GM21423 (cell line): ENCODE results near the gene PPIF.

ENCODE experiments used
- ATAC-seq: cut with Tn5 transposase; IDR thresholded peaks from one replicate; pipeline ENCODE4 v1.9.1; 2021; ENCODE audit warnings: mild to moderate bottlenecking, moderate library complexity; ENCODE audit not compliant: unreplicated experiment

Gene PPIF

GRCh38 chr10:79347226-79347893 is at the start of gene PPIF:
PPIF (plus strand) TSS chr10:79347469; CDS start chr10:79347549, 80 bp downstream.
- ATAC-seq, result peak; percentile 81

- ATAC-seq, result no peak
These were observed 48.6 kb upstream of the PPIF start for GRCh38 chr10:79298403-79299244.

- no peak for ATAC-seq
These were observed 47.6 kb upstream of the PPIF start for GRCh38 chr10:79299397-79300241.

- ATAC-seq, result no peak
These were observed 46.6 kb upstream of the PPIF start for GRCh38 chr10:79300711-79301110.

- ATAC-seq, result no peak
These were observed 45.3 kb upstream of the PPIF start for GRCh38 chr10:79301754-79302530.

GRCh38 chr10:79303631-79304478 is 43.4 kb upstream of the PPIF start:
- no peak for ATAC-seq

- ATAC-seq, result no peak
These were observed 42.7 kb upstream of the PPIF start for GRCh38 chr10:79304479-79305087.

GRCh38 chr10:79305515-79305914 is 41.8 kb upstream of the PPIF start:
- no peak for ATAC-seq

- ATAC-seq, result no peak
These were observed 41.3 kb upstream of the PPIF start for GRCh38 chr10:79305988-79306387.

GRCh38 chr10:79306644-79307220 is 40.5 kb upstream of the PPIF start:
- ATAC-seq, result no peak

- no peak for ATAC-seq
These were observed 39.3 kb upstream of the PPIF start for GRCh38 chr10:79308016-79308415.

GRCh38 chr10:79308969-79309665 is 38.2 kb upstream of the PPIF start:
- ATAC-seq, result no peak

GRCh38 chr10:79310200-79310865 is 36.9 kb upstream of the PPIF start:
- no peak for ATAC-seq

- no peak for ATAC-seq
These were observed 36.2 kb upstream of the PPIF start for GRCh38 chr10:79310911-79311573.

GRCh38 chr10:79311581-79312407 is 35.5 kb upstream of the PPIF start:
- no peak for ATAC-seq

- no peak for ATAC-seq
These were observed 34.6 kb upstream of the PPIF start for GRCh38 chr10:79312601-79313187.
